Stomach (tissue), 4 donors: Measurements from ENCODE around the gene ABAT.

Experiments used
- CTCF ChIP-seq, 7 experiments: fragments of 450-650 bp in 4 of 7; fragments of 200-600 bp in 3 of 7; sonication (generic) in 3 of 7; IDR thresholded peaks; one replicate each; pipeline ENCODE4 v1.5.1; 2016 to 2019; ENCODE audit warnings: antibody characterized with exemption in 7 of 7, control low read depth in 2 of 7, mild to moderate bottlenecking in 1 of 7
- EP300 ChIP-seq: sonication (generic); formaldehyde crosslinking; IDR thresholded peaks from one replicate; pipeline ENCODE4 v1.6.1; 2017; ENCODE audit warnings: antibody characterized with exemption

- no peak for TF ChIP-seq CTCF (IDR thresholded peaks at IDR 0.05)
- no peak for TF ChIP-seq EP300
Measured at GRCh38 chr16:8716052-8716451, 41.6 kb downstream of the ABAT start.
